COLO668 (cell line): ENCODE data around the gene UNC13B.
"Not testable (repeated sequence)": the region's sequence is repeated elsewhere in the genome, so short reads cannot be mapped to it uniquely, and the experiment has no call there.

ENCODE experiments used
- DNase-seq: peaks from one replicate; lab custom pipeline; 2025; ENCODE audit not compliant: unreplicated experiment; lab: John Stamatoyannopoulos, UW

The UNC13B gene

GRCh38 chr9:35162605-35163315 lies 951 bp downstream of the UNC13B start:
- DNase-seq, result no peak

- DNase-seq, result no peak
Observed at GRCh38 chr9:35163413-35163812, 1.6 kb downstream of the UNC13B start.

- DNase-seq, result no peak
Observed at GRCh38 chr9:35164711-35165110, 2.9 kb downstream of the UNC13B start.

- DNase-seq, result not testable (repeated sequence)
Observed at GRCh38 chr9:35167429-35167828, 5.6 kb downstream of the UNC13B start.

GRCh38 chr9:35168963-35169362 lies 7.2 kb downstream of the UNC13B start:
- no peak for DNase-seq

- DNase-seq, result peak; percentile 21
Observed at GRCh38 chr9:35172878-35173277, 11.1 kb downstream of the UNC13B start.

- DNase-seq, result no peak
Observed at GRCh38 chr9:35177520-35177919, 15.7 kb downstream of the UNC13B start.

GRCh38 chr9:35179347-35180280 lies 17.8 kb downstream of the UNC13B start:
- peak; percentile 7 for DNase-seq

GRCh38 chr9:35180801-35181200 lies 19.0 kb downstream of the UNC13B start:
- no peak for DNase-seq

GRCh38 chr9:35182401-35182800 lies 20.6 kb downstream of the UNC13B start:
- not testable (repeated sequence) for DNase-seq

GRCh38 chr9:35182996-35183754 lies 21.4 kb downstream of the UNC13B start:
- DNase-seq, result not testable (repeated sequence)

- not testable (repeated sequence) for DNase-seq
Observed at GRCh38 chr9:35183755-35184480, 22.1 kb downstream of the UNC13B start.

- no peak for DNase-seq
Observed at GRCh38 chr9:35186524-35186923, 24.7 kb downstream of the UNC13B start.

GRCh38 chr9:35190203-35190602 lies 28.4 kb downstream of the UNC13B start:
- no peak for DNase-seq

GRCh38 chr9:35191105-35191504 lies 29.3 kb downstream of the UNC13B start:
- DNase-seq, result no peak

GRCh38 chr9:35193762-35194161 lies 32.0 kb downstream of the UNC13B start:
- no peak for DNase-seq

- DNase-seq, result no peak
Observed at GRCh38 chr9:35195683-35196082, 33.9 kb downstream of the UNC13B start.

GRCh38 chr9:35198191-35198590 lies 36.4 kb downstream of the UNC13B start:
- no peak for DNase-seq

GRCh38 chr9:35203528-35203927 lies 41.7 kb downstream of the UNC13B start:
- DNase-seq, result no peak

- no peak for DNase-seq
Observed at GRCh38 chr9:35205340-35205739, 43.5 kb downstream of the UNC13B start.

GRCh38 chr9:35211854-35212253 lies 50.0 kb downstream of the UNC13B start:
- no peak for DNase-seq
